Stimulated activated CD4-positive, alpha-beta T cell treated with anti-CD3 and anti-CD28 coated beads, Interleukin-12 subunit alpha, Interleukin-12 subunit beta, amount 100 ng/mL, for 48 hours (primary cell): Measurements from ENCODE around the gene SUGCT.

Experiments
- DNase-seq, 3 donors: peaks; one replicate each; pipeline ENCODE4 v3.0.0-alpha.2; 2020; ENCODE audit warnings: low read depth in 2 of 3, low spot score in 1 of 3

Gene SUGCT

DNA sequence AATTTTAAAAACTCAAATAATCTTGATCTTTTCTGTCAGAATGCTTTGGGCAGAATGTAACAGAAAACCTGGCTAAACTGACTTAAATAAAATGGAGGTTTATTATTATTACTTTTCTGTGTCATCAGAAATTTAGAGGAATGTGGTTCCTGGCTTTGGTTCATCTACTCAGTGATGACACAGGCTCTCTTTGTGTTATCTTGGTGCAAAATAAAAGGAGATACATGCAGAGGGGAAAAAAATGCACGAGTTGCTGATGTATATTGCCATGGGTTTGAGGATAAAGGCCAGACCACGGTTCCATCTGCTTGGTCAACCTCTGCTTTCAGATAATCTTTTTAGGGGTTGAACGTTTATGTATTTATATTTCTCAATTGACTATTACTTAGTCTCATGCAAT is 181.4 kb downstream of the SUGCT start:
- DNase-seq = no peak

DNA sequence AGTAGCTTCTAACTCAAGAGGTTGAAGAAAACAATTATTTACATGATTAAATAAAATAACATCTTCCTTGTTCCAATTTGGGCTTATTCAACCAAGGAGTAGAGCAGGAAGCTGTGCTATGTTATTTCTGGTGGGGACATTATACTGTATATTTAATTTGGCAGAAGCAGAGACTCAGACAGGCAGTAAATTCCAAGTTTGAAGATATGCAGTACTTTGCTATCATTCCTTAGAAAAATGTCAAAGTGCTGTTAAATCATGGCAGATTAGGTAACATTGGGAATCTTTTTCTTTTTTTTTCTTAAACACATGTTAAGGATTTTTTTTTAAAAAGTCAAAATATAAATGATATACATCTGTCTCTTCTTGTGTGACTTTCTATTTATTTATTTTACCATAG is 190.1 kb downstream of the SUGCT start:
- DNase-seq = no peak

DNA sequence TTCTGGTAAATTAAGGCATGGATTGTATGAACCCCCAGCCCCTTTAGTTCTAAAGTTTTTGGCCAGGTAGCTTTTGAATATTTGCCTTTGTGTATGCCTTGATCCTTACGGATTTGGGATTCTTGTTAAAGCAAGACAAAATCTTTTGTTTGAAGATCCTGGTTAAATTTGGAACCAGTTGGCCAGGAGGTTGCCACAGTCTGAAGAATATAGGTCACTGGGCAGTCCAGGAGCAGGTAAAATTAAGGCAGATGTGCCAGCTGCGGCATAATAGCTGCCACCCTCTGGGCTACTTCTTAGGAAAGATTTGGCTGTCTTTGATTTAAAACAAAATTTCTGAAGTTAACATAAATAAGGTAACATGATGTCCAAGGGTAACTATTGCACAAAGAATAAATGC is 192.3 kb downstream of the SUGCT start:
- no peak for DNase-seq

DNA sequence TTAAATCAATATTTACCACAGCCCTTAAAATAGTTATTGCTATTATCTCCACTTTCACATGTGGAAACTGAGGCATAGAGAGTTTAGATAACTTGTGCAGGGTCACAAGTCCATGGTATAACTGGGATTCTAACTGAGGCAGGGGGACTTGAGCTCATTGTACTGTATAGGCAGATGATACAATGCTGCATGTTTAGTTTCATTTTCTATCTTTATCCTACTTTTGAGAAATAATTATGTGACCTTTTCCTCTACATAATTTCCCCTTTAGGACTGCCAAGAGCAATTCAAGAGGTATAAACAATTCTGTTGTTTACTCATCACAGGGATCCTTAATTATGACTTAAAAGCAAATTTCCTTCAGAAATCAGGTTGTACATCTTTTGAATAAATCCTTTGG is 193.1 kb downstream of the SUGCT start:
- DNase-seq = no peak

- no peak for DNase-seq
Observed at GRCh38 chr7:40329601-40330153, 194.9 kb downstream of the SUGCT start.

DNA sequence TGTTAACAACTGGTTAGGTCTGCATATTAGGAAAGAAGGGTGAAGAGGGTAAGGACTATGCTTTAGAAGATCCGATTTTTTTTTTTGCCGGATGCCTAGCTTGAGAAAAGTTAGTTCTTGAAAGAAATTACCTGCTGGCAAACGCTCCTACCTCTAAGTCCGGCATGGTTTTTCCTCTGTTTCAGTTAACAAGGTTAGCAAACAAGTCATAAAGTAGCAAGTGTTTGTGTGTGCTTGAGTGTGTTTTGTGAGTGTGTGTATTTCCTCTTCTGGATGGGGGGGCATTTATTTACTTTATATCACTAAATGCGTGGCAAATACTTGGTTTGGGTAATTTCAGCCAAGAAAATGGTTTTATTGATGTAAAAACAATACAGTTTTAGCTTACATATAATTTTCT is 195.6 kb downstream of the SUGCT start:
- no peak for DNase-seq

DNA sequence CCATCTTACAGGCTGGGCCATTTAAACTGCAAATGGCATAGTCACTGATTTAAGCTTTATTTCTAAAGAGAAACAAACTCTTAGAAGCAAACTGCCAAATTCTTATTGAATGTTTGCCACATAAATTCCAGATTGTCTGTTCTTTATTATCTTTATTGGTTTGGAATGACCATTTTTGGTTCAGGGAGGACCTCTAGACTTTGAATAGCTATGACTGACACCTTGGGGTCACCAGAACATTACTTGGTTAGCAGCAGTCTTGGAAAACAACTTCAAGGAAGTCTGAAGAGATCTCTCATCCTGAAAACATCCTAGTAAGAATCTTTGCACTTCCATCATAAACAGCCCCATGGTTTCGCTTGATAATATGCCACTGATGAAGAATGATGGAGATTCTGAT is 197.1 kb downstream of the SUGCT start:
- no peak for DNase-seq

- DNase-seq = no peak
Observed at GRCh38 chr7:40332516-40332915, 197.7 kb downstream of the SUGCT start.

DNA sequence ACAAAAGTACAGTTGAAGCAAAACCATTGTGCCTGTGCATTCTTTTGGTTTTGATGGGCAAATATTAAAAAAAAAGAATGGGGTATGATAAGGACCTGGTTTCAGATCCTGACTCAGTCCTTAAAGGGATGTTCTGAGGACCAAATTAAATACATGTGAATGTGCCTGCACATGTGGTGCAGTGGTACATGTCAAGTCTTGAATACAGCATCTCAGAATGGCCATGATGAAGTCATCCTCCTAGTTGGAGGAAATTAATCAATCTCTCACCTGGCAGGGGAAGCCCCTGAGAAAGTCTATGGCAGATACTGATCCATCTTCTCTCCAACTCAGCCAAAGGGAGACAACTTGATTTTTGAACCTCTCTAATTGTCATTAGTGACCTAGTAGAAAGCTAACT is 207.0 kb downstream of the SUGCT start:
- DNase-seq = no peak

- DNase-seq = no peak
Observed at GRCh38 chr7:40346554-40346953, 211.7 kb downstream of the SUGCT start.

DNA sequence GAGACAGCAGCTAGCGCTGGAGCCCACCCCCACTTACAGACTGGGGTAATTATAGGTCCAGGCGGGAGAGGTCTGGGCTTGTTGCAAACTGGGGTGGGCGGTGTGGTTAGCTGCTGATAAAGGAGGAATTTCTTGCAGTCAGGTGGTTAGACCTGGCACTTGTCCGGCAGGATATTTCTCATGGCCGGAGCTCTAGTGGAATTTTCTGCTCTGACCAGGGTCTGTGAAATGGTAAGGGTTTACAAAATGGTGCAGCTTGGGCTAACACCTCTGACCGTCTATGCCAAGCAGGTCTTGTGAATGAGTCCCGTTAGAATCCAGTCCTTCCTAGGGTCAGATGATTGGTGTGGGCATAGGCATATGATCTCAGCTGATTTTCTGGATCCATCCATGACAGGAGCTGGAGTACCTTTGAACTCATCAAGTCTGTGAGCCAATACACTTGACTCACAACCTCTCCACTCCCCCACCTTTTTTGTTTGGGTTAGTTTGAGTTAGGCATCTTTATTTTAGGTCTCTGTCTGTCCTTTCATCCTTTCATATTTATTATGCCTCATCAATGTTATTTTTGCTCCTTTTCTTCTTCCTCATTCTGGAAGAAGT is 213.4 kb downstream of the SUGCT start:
- no peak for DNase-seq

- DNase-seq = no peak
Observed at GRCh38 chr7:40350100-40350499, 215.3 kb downstream of the SUGCT start.

- DNase-seq = no peak
Observed at GRCh38 chr7:40354711-40355110, 219.9 kb downstream of the SUGCT start.

- DNase-seq = no peak
Observed at GRCh38 chr7:40356312-40356711, 221.5 kb downstream of the SUGCT start.

DNA sequence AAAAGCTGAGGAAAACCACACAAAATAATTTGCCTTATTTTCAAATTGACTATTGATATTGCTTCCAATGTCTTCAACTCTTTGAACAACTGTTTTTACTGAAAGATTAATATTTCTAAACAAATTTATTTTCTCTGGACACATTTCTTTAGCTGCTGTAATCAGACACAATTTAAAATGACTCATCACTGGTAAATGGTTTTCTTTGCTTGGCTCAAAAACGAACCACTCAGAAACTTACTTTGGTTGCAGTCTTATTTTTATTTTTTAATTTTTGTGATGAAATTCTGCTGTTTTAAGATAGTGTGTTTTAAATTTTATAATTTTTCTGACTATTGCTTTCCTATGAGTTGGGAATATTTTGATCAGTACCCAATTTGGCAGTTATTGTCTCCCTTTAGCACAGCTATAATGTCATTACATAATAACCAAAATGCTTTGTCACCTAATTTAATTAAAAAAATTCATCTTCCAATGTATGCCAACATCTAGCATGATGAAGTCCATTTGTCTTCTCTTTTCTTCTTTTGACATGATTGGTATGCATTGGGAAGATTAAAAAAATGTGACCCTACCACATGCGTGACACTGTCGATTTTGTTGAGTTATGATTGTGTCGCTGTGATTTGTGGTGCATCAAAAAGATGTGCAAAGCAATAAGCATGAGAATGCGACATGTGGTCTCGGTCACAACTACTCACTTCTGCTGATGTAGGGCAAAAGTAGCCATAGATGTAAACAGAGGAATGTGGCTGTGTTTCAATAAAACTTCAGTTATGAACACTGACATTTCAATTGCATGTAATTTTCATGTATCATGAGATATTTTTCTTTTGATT is 222.3 kb downstream of the SUGCT start:
- DNase-seq = no peak

- DNase-seq = no peak
Observed at GRCh38 chr7:40369641-40370277, 235.0 kb downstream of the SUGCT start.

- no peak for DNase-seq
Observed at GRCh38 chr7:40371806-40372440, 237.1 kb downstream of the SUGCT start.

- DNase-seq = no peak
Observed at GRCh38 chr7:40374575-40374974, 239.8 kb downstream of the SUGCT start.

DNA sequence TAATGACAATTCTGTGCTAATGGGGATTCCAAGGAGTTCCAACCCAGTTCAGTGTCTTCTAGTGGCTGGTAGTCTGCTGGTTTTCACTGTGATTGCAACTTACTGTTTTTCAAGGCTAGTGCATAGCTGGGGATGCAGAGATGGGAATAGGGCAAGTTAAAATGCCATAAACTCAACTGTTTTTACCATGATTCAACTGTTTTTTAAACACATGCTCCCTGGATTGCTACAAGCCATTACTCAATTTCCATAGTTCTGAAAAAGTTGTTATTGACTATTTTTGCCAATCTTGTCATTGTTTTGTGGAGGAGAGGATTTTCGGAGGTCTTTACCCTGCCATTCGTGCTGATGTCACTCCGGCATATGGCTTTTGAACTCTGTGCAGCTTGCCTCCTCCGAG is 245.3 kb downstream of the SUGCT start:
- no peak for DNase-seq

- no peak for DNase-seq
Observed at GRCh38 chr7:40382145-40382544, 247.3 kb downstream of the SUGCT start.

GRCh38 chr7:40393660-40394059 is 258.9 kb downstream of the SUGCT start:
- no peak for DNase-seq

DNA sequence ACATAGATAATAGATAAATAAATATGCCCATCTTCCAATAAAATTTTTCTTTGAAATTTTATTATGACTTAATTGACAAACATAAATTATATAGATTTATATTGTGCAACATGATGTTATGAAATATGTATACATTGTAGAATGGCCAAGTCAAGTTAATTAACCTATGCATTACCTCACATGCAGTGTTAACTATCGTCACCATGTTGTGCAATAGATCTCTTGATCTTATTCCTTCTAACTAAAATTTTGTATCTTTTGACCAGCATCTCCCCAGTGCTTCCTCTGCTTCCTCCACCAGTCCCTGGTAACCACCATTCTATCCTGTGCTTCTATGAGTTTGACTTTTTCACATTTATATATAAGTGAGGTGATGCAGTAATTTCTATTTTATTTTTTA is 259.6 kb downstream of the SUGCT start:
- no peak for DNase-seq
